HG02840 (cell line): ENCODE data around the gene ASPN.
"Not testable (repeated sequence)": the region's sequence is repeated elsewhere in the genome, so short reads cannot be mapped to it uniquely, and the experiment has no call there.

Source experiments
- ATAC-seq: cut with Tn5 transposase; IDR thresholded peaks from one replicate; pipeline ENCODE4 v1.9.1; 2021; ENCODE audit warnings: mild to moderate bottlenecking, moderate library complexity, moderate number of reproducible peaks; ENCODE audit not compliant: unreplicated experiment, low FRiP score

The ASPN gene

GRCh38 chr9:92423612-92424011 lies 58.7 kb downstream of the ASPN start:
- no peak for ATAC-seq

GRCh38 chr9:92422611-92423338 lies 59.5 kb downstream of the ASPN start:
- no peak for ATAC-seq

- no peak for ATAC-seq
Measured at GRCh38 chr9:92414566-92414965, 67.7 kb downstream of the ASPN start.

GRCh38 chr9:92411157-92411556 lies 71.1 kb downstream of the ASPN start:
- not testable (repeated sequence) for ATAC-seq

GRCh38 chr9:92408747-92409478 lies 73.4 kb downstream of the ASPN start:
- no peak for ATAC-seq

GRCh38 chr9:92407818-92408217 lies 74.5 kb downstream of the ASPN start:
- ATAC-seq, result no peak

GRCh38 chr9:92406477-92406876 lies 75.8 kb downstream of the ASPN start:
- no peak for ATAC-seq
